ENCODE data around the gene NHLRC1.

- TF ChIP-seq CTCF (IDR thresholded peaks at IDR 0.05; ENCODE audit: control extremely low read depth in 1 of 3, insufficient read depth in 1 of 3, low read depth in 1 of 3, low read length in 3 of 3) (no peak), JUND (IDR thresholded peaks at IDR 0.05; ENCODE audit: low read length) (no peak), USF2 (IDR thresholded peaks at IDR 0.05; ENCODE audit: low read length) (no peak), FOSL1 (IDR thresholded peaks at IDR 0.05; ENCODE audit: insufficient read depth, low read depth, low read length) (no peak), SP1 (IDR thresholded peaks at IDR 0.05; ENCODE audit: low read depth, low read length) (no peak), POLR2AphosphoS5 (IDR thresholded peaks at IDR 0.05; ENCODE audit: low read depth, low read length) (no peak), ZNF274 (IDR thresholded peaks at IDR 0.05; ENCODE audit: borderline replicate concordance, extremely low read depth, low read length) (no peak), TBP (IDR thresholded peaks at IDR 0.05; ENCODE audit: low read depth, low read length) (no peak), RAD21 (IDR thresholded peaks at IDR 0.05 in 1 of 2, conservative IDR thresholded peaks at IDR 0.05 in 1 of 2; ENCODE audit: low read depth in 2 of 2, low read length in 2 of 2) (no peak), EP300 (IDR thresholded peaks at IDR 0.05; ENCODE audit: borderline replicate concordance in 1 of 2, low read depth in 2 of 2, low read length in 2 of 2) (no peak), POLR2A (IDR thresholded peaks at IDR 0.05; ENCODE audit: control extremely low read depth in 1 of 2, low read depth in 2 of 2, low read length in 2 of 2) (no peak), RFX5 (IDR thresholded peaks at IDR 0.05; ENCODE audit: borderline replicate concordance, low read depth, low read length) (no peak)
These were observed 12.7 kb upstream of the NHLRC1 start for GRCh38 chr6:18135171-18135570.
